ENCODE results near the gene ACOXL.
"Not testable (repeated sequence)": the region's sequence is repeated elsewhere in the genome, so short reads cannot be mapped to it uniquely, and the experiment has no call there.

ACOXL gene

DNA sequence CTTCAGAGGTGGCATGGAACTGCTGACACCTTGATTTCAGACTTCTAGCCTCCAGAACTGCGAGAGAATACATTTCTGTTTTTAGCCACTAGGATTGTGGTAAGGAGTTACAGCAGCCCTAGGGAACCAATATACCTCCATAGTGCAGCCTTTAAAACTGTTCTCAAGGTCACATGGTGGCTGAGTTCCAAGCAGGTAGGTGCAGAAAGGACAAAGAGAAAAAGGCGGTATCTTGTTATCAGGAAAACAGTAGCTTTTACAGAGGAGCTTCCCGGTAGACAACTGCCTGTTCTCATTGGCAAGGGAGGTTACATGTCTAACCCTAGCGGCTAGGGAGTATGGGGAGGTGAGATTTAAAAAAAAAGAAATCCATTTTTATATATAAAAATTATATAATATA lies 292.1 kb downstream of the ACOXL start:
- no peak for DNase-seq

GRCh38 chr2:111025288-111025687 lies 292.9 kb downstream of the ACOXL start:
- no peak for DNase-seq

DNA sequence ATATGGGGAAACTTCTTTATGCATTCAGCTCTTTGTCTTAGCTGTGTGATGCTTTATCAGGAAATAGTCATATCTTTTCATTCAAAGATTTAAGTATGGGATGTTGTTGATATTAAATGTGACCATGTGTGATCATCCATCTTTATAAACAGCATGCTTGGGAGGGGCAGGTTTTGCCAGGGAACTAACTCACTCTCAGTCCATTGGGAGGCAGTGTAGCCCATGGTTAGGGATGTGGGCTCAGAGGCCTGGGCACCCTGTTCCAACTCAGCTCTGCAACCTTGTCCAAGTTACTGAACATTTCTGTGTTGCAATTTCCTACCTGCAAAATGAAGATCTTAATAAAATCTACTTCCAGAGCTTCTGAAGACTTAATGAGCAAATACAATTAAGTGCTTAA lies 296.3 kb downstream of the ACOXL start:
- DNase-seq: no peak

GRCh38 chr2:111029181-111029927 lies 297.0 kb downstream of the ACOXL start:
- no peak for DNase-seq

DNA sequence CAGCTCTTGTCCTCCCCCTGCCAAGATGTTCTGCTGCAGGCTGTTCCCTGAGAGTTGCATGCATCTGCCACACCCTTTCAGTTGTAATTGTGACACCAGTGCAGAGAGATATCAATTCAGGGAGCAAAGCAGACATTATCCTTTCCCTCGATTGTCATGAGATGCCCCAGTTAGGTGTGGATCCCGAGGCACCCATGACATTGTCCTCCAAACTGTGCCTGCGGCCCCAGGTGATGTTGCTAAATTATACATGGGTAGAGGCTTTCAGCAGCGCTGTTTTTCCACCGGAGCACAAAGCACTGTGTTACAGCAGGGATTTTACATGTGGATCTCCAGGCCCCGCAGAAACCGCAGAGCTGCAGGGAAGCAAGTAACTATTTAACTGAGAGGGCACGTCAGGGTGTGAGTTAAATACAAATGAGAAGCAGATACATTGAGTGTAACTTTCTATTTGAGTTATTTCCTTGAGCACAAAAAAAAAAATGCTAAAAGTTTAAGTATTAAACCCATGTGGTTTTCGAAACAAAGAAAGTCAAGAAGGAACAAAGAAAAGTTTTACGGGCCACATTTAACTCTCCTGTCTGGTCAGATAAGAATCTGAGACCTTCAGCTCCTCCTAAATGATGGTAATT lies 298.0 kb downstream of the ACOXL start:
- DNase-seq: no peak

DNA sequence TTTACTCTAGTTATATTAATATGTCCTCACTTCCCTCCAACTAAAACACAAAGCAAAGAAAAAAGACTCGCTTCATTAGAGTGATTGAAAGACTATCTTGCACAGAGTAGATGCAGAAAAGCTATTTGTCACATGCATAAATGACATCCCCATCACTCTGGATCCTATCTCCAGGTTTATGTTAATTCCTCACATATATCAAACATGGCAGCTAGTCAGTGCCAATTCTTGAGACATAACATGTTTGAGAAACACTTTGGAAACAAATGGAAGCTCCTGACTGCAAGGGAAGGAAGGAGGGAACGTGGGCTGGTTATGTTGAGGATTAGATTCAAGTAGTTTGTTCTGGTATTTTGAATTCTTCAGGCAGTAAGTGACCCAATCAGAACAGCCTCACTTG lies 298.6 kb downstream of the ACOXL start:
- DNase-seq: no peak

- DNase-seq: no peak
Observed at GRCh38 chr2:111031546-111032478, 299.4 kb downstream of the ACOXL start.

GRCh38 chr2:111032721-111033429 lies 300.5 kb downstream of the ACOXL start:
- no peak for DNase-seq

- DNase-seq: no peak
Observed at GRCh38 chr2:111034146-111034545, 301.8 kb downstream of the ACOXL start.

GRCh38 chr2:111034606-111035005 lies 302.2 kb downstream of the ACOXL start:
- DNase-seq: no peak

DNA sequence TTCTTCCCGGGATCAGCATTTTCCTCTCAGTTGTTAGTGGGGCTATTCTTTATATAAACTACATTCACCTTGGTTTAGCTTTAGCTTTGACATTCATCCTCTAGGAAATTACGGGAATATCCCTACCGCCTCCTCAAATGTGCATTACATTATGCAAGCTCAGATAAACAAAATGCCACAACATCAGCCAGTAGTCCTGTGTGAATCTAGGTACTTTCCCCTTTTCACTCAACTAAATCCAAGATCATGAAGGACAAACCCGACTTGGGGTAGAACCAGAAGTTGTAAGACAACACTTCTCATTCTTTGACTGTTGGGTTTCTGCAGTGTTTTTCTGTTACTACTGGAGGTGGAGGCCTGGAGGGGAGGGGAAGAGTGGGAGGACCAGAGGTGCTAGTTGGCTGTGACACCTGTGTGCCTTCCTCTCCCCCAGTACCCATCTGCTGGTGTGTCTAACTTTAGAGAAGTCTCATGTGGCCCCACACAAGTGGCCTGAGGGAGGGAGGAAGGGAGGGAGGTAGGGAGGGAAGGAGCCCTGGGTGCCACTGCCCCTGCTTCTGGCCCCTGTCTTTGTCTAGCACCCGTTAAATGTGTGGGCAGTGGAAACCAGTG lies 303.6 kb downstream of the ACOXL start:
- no peak for DNase-seq

DNA sequence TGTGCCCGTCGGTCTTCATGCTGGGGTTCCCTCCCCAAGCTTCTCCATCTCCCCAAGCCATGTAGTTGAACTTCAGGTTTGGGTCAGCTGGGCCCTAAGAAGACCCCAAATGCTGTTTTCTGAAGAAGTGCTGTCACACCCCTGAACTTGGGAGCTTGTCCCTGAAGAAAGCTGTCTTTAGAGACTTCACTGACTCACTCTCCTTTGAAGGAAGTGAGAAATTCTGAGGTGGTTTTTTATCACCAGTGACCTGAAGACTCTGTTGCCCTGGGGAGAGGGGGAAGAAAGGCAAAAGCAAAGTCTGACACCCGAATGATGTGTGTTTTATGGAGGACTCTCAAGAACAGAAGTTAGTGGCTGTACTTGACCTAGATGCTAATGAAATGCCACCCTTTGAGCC lies 304.8 kb downstream of the ACOXL start:
- no peak for DNase-seq

GRCh38 chr2:111039628-111040383 lies 307.4 kb downstream of the ACOXL start:
- no peak for DNase-seq

DNA sequence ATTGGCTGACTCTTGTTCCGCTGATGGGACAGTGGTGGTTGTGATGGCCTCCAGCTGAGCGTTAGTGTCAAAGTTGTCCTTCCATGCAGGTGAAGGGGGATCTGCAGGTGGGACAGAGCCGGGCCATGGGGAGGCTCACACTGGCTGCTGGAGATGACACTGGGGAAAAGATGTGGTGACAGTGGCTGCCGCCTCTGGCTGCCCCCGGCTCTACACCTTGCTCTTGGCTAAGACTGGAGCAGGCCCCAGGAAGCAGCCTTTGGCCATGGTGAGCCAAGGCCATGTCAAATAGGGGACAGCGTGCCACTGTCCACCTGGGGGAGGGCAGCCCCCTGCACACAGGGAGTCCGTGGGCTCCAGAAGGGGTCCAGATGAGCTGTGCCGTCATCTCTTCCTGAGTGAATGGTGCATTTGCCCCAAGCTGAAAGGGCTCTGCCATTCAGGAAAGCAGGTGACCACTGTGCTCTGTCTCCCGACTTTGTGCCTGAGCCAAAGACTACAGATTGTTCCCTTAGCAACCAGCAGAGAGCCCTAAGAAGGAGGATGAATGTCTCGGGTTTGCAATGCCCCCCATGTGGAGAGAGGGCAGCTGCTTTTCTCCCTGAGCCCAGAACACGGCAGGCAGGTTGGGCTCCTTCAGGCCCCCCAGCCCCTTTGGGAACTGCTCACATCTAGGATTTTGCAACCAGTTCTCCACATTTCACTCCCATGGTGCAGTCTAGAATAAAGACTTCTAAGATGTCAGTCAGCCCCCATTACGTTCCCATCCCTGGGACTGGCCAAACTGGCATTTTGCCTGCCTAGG lies 309.2 kb downstream of the ACOXL start:
- DNase-seq: no peak

- no peak for DNase-seq
Observed at GRCh38 chr2:111042261-111042660, 309.9 kb downstream of the ACOXL start.

DNA sequence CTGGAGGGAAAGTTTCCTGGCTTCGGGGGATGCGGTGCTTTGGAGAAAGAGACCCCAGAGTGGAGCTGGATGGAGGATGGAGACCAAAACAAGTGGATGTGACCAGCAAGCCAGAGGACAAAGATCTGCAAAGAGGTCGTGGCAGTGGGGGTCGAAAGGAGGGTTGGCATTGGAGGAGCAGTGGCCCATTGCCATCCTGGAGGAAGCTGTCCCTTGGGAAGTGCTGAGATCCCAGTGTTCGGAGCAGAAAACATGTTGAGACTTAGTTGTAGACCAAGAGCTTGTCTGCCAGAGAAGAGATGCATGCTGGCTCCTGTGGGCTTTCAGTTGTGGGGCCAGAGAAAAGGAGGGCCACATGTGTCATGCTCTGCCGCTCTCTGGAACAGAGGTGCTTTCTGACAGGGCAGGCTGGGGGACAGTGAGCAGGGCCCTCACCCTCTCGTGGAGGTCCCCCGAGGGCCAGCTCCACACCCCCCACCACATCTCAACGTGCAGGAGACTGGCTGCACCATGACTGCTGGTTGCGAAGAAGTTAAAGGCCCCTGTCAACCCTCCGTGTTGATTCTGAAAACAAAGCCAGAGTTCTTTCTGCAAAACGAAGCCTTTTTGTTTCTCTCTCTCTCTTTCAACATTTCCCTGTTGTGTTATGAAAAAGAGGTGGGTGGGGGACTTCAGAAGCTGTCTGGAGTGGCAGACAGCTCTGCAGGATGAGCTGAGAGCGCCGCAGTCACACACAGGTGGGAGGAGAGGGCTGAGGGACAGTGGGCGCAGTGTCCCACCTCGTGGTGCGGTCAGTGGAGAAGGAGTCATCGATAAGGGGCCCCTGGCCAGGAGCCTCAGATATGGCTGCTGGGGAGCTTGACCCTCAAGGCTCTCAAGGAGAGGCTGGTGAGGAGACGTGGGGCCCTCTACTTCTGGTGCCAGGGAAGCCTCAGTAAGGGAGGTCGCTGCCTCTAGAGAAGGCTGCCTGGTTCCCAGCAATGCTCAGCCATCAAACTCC lies 310.7 kb downstream of the ACOXL start:
- DNase-seq: peak; percentile 44

GRCh38 chr2:111044066-111044465 lies 311.7 kb downstream of the ACOXL start:
- DNase-seq: no peak

DNA sequence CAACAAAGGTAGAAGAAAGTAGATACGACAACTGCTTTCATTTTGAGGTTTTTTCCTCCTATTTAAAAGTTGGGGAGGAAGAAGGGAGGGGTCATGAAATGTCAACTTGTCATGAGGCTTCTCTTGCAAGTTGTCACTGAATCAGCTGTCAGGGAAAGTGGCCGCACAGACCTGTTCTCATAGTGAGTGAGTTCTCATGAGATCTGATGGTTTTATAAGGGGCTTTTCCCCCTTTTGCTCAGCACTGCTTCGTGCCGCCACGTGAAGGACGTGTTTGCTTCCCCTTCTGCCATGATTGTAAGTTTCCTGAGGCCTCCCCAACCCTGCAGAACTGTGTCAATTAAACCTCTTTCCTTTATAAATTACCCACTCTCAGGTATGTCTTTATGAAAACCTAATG lies 312.9 kb downstream of the ACOXL start:
- not testable (repeated sequence) for DNase-seq

DNA sequence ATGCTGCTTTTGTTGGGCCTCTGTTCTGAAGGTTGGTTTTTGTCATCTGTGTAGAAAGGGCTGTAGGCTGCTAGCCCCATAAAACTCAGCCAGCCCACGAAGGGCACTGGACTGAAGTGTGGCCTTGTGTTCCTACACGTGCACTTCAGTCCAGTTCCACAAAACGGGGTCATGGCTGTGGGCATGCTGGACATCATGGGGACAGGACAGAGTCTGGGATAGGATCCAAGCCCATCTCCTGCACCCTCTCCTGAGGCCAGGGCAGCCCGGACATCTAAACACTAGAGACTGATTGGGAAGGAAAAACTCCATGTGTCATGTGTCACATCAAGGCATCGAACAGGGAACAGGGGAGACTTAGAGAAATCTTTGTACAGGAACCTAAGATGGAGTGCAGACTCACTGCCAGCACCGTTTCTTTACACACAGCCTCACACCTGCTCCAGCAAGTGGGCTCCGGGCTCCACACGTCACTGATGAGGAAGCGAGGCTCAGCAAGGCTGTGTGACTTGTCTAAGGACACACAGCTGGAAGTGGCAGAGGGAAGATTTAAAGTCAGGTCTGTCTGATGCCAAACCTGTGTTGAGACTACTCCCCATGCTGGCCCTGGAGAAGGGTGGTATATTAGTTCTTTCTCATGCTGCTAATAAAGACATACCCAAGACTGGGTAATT lies 313.5 kb downstream of the ACOXL start:
- DNase-seq: no peak
